RWPE2 (cell line): ENCODE data around the gene KRTAP9-8.
"Not testable (repeated sequence)": the region's sequence is repeated elsewhere in the genome, so short reads cannot be mapped to it uniquely, and the experiment has no call there.

Experiments
- ATAC-seq: fragments of 200-7000 bp; cut with Tn5 transposase; 3 replicates; pipeline ENCODE4 v1.9.1; 2021; ENCODE audit warnings: low read depth
- DNase-seq: peaks from one replicate; pipeline ENCODE4 v3.0.0-alpha.2; 2020; ENCODE audit warnings: low spot score
- H3K27ac ChIP-seq: fragments of 450-650 bp; 2 replicates; pipeline ENCODE4 v1.5.1; 2017; ENCODE audit warnings: mild to moderate bottlenecking; ENCODE audit not compliant: poor library complexity, severe bottlenecking
- H3K27me3 ChIP-seq: fragments of 250-450 bp; sonication (Bioruptor Pico); 2 replicates; pipeline ENCODE4 v1.5.1; 2021; ENCODE audit warnings: mild to moderate bottlenecking, moderate library complexity; ENCODE audit not compliant: insufficient read depth, poor library complexity, severe bottlenecking
- H3K36me3 ChIP-seq: fragments of 250-450 bp; sonication (Bioruptor Pico); 2 replicates; pipeline ENCODE4 v1.5.1; 2020; ENCODE audit warnings: low read depth, mild to moderate bottlenecking, moderate library complexity
- H3K4me1 ChIP-seq: fragments of 250-450 bp; sonication (Bioruptor Pico); 2 replicates; pipeline ENCODE4 v1.5.1; 2021; ENCODE audit warnings: mild to moderate bottlenecking, moderate library complexity; ENCODE audit not compliant: insufficient read depth, poor library complexity, severe bottlenecking
- H3K4me3 ChIP-seq: fragments of 250-450 bp; sonication (Bioruptor Pico); 2 replicates; pipeline ENCODE4 v1.5.1; 2021; ENCODE audit warnings: mild to moderate bottlenecking, moderate library complexity; ENCODE audit not compliant: severe bottlenecking
- H3K9me3 ChIP-seq: fragments of 250-450 bp; sonication (Bioruptor Pico); 2 replicates; pipeline ENCODE4 v1.5.1; 2021; ENCODE audit warnings: mild to moderate bottlenecking, moderate library complexity; ENCODE audit not compliant: severe bottlenecking
- CTCF ChIP-seq: fragments of 450-650 bp; IDR thresholded peaks from one replicate; pipeline ENCODE4 v1.5.1; 2017; ENCODE audit warnings: mild to moderate bottlenecking, moderate library complexity; ENCODE audit not compliant: poor library complexity, severe bottlenecking

The KRTAP9-8 gene

GRCh38 chr17:41263212-41263611 is 25.4 kb downstream of the KRTAP9-8 start:
- Histone ChIP-seq H3K36me3 (no peaks in the 10 kb centered on the region), H3K27ac (no peak overlapping the region), H3K9me3 (no peaks in the 10 kb centered on the region), H3K4me1 (no peaks in the 10 kb centered on the region), H3K27me3 (no peaks in the 10 kb centered on the region), H3K4me3 (no peak overlapping the region)
- DNase-seq (no peak), ATAC-seq (no peak)
- TF ChIP-seq CTCF: no peak

- DNase-seq (no peak), ATAC-seq (no peak)
- Histone ChIP-seq H3K4me3 (no peak overlapping the region), H3K36me3 (no peaks in the 10 kb centered on the region), H3K9me3 (no peaks in the 10 kb centered on the region), H3K27ac (no peak overlapping the region), H3K27me3 (no peaks in the 10 kb centered on the region), H3K4me1 (no peaks in the 10 kb centered on the region)
- no peak for TF ChIP-seq CTCF
Measured at GRCh38 chr17:41264599-41264998, 26.8 kb downstream of the KRTAP9-8 start.

GRCh38 chr17:41265078-41265477 is 27.3 kb downstream of the KRTAP9-8 start, which contains the start of gene KRTAP9-6:
KRTAP9-6 (plus strand) TSS chr17:41265378; CDS start chr17:41265378, 0 bp downstream.
- Histone ChIP-seq H3K4me3 (no peak within 1 kb of the TSS), H3K27ac (no peak within 1 kb of the TSS), H3K9me3 (no peaks in the 10 kb centered on the region), H3K36me3 (no peaks in the 10 kb centered on the region), H3K27me3 (no peaks in the 10 kb centered on the region), H3K4me1 (no peaks in the 10 kb centered on the region)
- TF ChIP-seq CTCF: no peak
- DNase-seq (no peak), ATAC-seq (no peak)

GRCh38 chr17:41267711-41268110 is 29.9 kb downstream of the KRTAP9-8 start:
- no peaks in the 10 kb centered on the region for H3K9me3 ChIP-seq
- no peak overlapping the region for H3K27ac ChIP-seq
- H3K36me3 ChIP-seq: no peaks in the 10 kb centered on the region
- H3K27me3 ChIP-seq: no peaks in the 10 kb centered on the region
- H3K4me3 ChIP-seq: no peak overlapping the region
- DNase-seq (no peak), ATAC-seq (no peak)
- no peak for TF ChIP-seq CTCF
- no peaks in the 10 kb centered on the region for H3K4me1 ChIP-seq

- not testable (repeated sequence) for DNase-seq, H3K27ac ChIP-seq, H3K4me1 ChIP-seq, H3K9me3 ChIP-seq, H3K27me3 ChIP-seq, H3K4me3 ChIP-seq, ATAC-seq, H3K36me3 ChIP-seq
Measured at GRCh38 chr17:41271323-41271722, 33.5 kb downstream of the KRTAP9-8 start.

GRCh38 chr17:41271858-41272257 is 34.1 kb downstream of the KRTAP9-8 start:
- ATAC-seq (no peak), DNase-seq (no peak)
- TF ChIP-seq CTCF: no peak
- Histone ChIP-seq H3K4me3 (no peak overlapping the region), H3K9me3 (no peaks in the 10 kb centered on the region), H3K27ac (no peak overlapping the region), H3K27me3 (no peaks in the 10 kb centered on the region), H3K4me1 (no peaks in the 10 kb centered on the region), H3K36me3 (no peaks in the 10 kb centered on the region)

GRCh38 chr17:41275648-41276190 is 37.9 kb downstream of the KRTAP9-8 start, which contains the start of gene KRTAP9-7:
KRTAP9-7 (plus strand) TSS chr17:41275698; CDS start chr17:41275698, 0 bp downstream.
- H3K9me3 ChIP-seq, H3K27ac ChIP-seq, ATAC-seq, DNase-seq, H3K4me3 ChIP-seq, H3K27me3 ChIP-seq, H3K36me3 ChIP-seq, H3K4me1 ChIP-seq: not testable (repeated sequence)
